SK-N-SH treated with all-trans-retinoic acid at 6 μM for 48 hours (cell line): Measurements from ENCODE around the gene GNPAT.

Experiments
- ATAC-seq: fragments of 200-7000 bp; cut with Tn5 transposase; 3 replicates; pipeline ENCODE4 v1.9.1; 2020; ENCODE audit warnings: mild to moderate bottlenecking, moderate library complexity
- ARNTL ChIP-seq: fragments of 450-650 bp; formaldehyde crosslinking; IDR thresholded peaks from 2 replicates; pipeline ENCODE4 v1.5.0; 2020; ENCODE audit warnings: low read depth, mild to moderate bottlenecking, moderate library complexity, borderline replicate concordance
- BACH2 ChIP-seq: fragments of 250-450 bp; sonication (Bioruptor Pico); IDR thresholded peaks from 2 replicates; pipeline ENCODE4 v1.9.0; 2021; ENCODE audit warnings: mild to moderate bottlenecking, borderline replicate concordance
- CSDC2 ChIP-seq: fragments of 250-450 bp; sonication (Bioruptor Pico); IDR thresholded peaks from 2 replicates; pipeline ENCODE4 v1.5.0; 2020; ENCODE audit warnings: mild to moderate bottlenecking, moderate library complexity
- ESRRG ChIP-seq: fragments of 250-450 bp; sonication (Bioruptor Pico); IDR thresholded peaks from 2 replicates; pipeline ENCODE4 v1.6.1; 2021; ENCODE audit warnings: mild to moderate bottlenecking
- GLIS3 ChIP-seq: fragments of 250-450 bp; sonication (Bioruptor Pico); IDR thresholded peaks from 2 replicates; pipeline ENCODE4 v1.5.0; 2020; ENCODE audit warnings: mild to moderate bottlenecking, moderate library complexity
- ISL1 ChIP-seq: fragments of 250-450 bp; sonication (Bioruptor Pico); IDR thresholded peaks from 2 replicates; pipeline ENCODE4 v2.1.2; 2022; ENCODE audit warnings: mild to moderate bottlenecking, moderate library complexity
- OSR1 ChIP-seq: fragments of 250-450 bp; sonication (Bioruptor Pico); IDR thresholded peaks from 2 replicates; pipeline ENCODE4 v1.8.0; 2022; ENCODE audit warnings: moderate library complexity, mild to moderate bottlenecking, inconsistent platforms
- PPARA ChIP-seq: fragments of 250-450 bp; sonication (Bioruptor Pico); IDR thresholded peaks from 2 replicates; pipeline ENCODE4 v1.5.0; 2020; ENCODE audit warnings: mild to moderate bottlenecking, borderline replicate concordance
- RARB ChIP-seq: fragments of 250-450 bp; sonication (Bioruptor Pico); IDR thresholded peaks from 2 replicates; pipeline ENCODE4 v1.8.0; 2021; ENCODE audit warnings: mild to moderate bottlenecking, moderate library complexity
- SNAI2 ChIP-seq: fragments of 250-450 bp; sonication (Bioruptor Pico); IDR thresholded peaks from 2 replicates; pipeline ENCODE4 v1.5.0; 2020; ENCODE audit warnings: mild to moderate bottlenecking, moderate library complexity
- ZC3H10 ChIP-seq: fragments of 250-450 bp; sonication (Bioruptor Pico); IDR thresholded peaks from 2 replicates; pipeline ENCODE4 v1.5.1; 2021; ENCODE audit warnings: mild to moderate bottlenecking, moderate library complexity
- ZFP3 ChIP-seq: fragments of 250-450 bp; sonication (Bioruptor Pico); IDR thresholded peaks from 2 replicates; pipeline ENCODE4 v1.5.0; 2020; ENCODE audit warnings: mild to moderate bottlenecking, moderate library complexity
- ZFP30 ChIP-seq: fragments of 450-650 bp; formaldehyde crosslinking; IDR thresholded peaks from 2 replicates; pipeline ENCODE4 v1.5.0; 2022; ENCODE audit warnings: mild to moderate bottlenecking, moderate library complexity
- ZNF565 ChIP-seq: fragments of 450-650 bp; formaldehyde crosslinking; conservative IDR thresholded peaks from 2 replicates; pipeline ENCODE4 v1.5.0; 2020; ENCODE audit warnings: low read depth, mild to moderate bottlenecking, moderate library complexity
- ZNF70 ChIP-seq: fragments of 450-650 bp; formaldehyde crosslinking; IDR thresholded peaks from 2 replicates; pipeline ENCODE4 v1.5.0; 2020; ENCODE audit warnings: mild to moderate bottlenecking, moderate library complexity
- ZNF8 ChIP-seq: fragments of 450-650 bp; formaldehyde crosslinking; IDR thresholded peaks from 2 replicates; pipeline ENCODE4 v1.5.0; 2020; ENCODE audit warnings: mild to moderate bottlenecking, moderate library complexity
- TF ChIP-seq, protein P1 (sequence below): fragments of 250-450 bp; sonication (Bioruptor Pico); IDR thresholded peaks from 2 replicates; pipeline ENCODE4 v1.5.1; 2021; ENCODE audit warnings: mild to moderate bottlenecking, moderate library complexity
- TF ChIP-seq, protein P2 (sequence below): fragments of 250-450 bp; sonication (Bioruptor Pico); IDR thresholded peaks from 2 replicates; pipeline ENCODE4 v1.8.0; 2021; ENCODE audit warnings: low read depth, mild to moderate bottlenecking, moderate library complexity, borderline replicate concordance
- TF ChIP-seq, protein P3 (sequence below): fragments of 250-450 bp; sonication (Bioruptor Pico); IDR thresholded peaks from 2 replicates; pipeline ENCODE4 v1.5.1; 2020; ENCODE audit warnings: low read depth, mild to moderate bottlenecking, moderate library complexity
- TF ChIP-seq, protein P4 (sequence below): fragments of 250-450 bp; sonication (Bioruptor Pico); IDR thresholded peaks from 2 replicates; pipeline ENCODE4 v1.5.0; 2020; ENCODE audit warnings: mild to moderate bottlenecking, moderate library complexity
- TF ChIP-seq, protein P5 (sequence below): fragments of 250-450 bp; sonication (Bioruptor Pico); IDR thresholded peaks from 2 replicates; pipeline ENCODE4 v1.8.0; 2020; ENCODE audit warnings: mild to moderate bottlenecking, moderate library complexity, borderline replicate concordance

The GNPAT gene

DNA sequence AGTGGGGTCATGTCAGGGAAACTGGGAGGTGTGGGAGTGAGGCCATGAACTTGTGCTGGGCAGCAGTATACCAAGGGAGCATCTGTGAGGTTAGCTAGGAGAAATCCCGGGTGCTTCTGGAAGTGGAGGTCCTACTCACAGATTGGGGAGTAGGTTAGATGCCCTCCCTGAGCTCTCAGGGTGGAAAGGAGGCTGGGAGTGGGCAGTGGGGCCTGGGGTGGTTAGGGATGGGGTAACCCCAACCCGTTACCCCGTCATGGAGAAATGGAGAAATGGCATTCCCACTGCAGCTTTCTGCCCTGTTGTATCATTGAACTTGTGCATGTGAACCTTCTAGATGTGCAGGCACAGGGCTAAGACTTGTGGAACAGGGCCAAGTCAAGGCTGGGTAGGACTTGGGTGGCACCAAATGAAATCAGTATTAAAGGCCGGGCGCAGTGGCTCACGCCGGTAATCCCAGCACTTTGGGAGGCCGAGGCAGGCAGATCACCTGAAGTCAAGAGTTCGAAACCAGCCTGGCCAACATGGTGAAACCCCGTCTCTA, 69.5 kb downstream of the GNPAT start:
- TF ChIP-seq RARB (CRISPR knock-in tag) (no peak), ZC3H10 (CRISPR knock-in tag) (no peak), PPARA (CRISPR knock-in tag) (no peak), ZNF565 (CRISPR knock-in tag) (no peak), OSR1 (CRISPR knock-in tag) (no peak), SNAI2 (CRISPR knock-in tag) (no peak), ZFP3 (CRISPR knock-in tag) (no peak), ESRRG (CRISPR knock-in tag) (no peak), ZNF70 (CRISPR knock-in tag) (no peak)
- TF ChIP-seq, protein P1, sequence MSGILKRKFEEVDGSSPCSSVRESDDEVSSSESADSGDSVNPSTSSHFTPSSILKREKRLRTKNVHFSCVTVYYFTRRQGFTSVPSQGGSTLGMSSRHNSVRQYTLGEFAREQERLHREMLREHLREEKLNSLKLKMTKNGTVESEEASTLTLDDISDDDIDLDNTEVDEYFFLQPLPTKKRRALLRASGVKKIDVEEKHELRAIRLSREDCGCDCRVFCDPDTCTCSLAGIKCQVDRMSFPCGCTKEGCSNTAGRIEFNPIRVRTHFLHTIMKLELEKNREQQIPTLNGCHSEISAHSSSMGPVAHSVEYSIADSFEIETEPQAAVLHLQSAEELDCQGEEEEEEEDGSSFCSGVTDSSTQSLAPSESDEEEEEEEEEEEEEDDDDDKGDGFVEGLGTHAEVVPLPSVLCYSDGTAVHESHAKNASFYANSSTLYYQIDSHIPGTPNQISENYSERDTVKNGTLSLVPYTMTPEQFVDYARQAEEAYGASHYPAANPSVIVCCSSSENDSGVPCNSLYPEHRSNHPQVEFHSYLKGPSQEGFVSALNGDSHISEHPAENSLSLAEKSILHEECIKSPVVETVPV (CRISPR knock-in tag) = no peak
- ATAC-seq = no peak

DNA sequence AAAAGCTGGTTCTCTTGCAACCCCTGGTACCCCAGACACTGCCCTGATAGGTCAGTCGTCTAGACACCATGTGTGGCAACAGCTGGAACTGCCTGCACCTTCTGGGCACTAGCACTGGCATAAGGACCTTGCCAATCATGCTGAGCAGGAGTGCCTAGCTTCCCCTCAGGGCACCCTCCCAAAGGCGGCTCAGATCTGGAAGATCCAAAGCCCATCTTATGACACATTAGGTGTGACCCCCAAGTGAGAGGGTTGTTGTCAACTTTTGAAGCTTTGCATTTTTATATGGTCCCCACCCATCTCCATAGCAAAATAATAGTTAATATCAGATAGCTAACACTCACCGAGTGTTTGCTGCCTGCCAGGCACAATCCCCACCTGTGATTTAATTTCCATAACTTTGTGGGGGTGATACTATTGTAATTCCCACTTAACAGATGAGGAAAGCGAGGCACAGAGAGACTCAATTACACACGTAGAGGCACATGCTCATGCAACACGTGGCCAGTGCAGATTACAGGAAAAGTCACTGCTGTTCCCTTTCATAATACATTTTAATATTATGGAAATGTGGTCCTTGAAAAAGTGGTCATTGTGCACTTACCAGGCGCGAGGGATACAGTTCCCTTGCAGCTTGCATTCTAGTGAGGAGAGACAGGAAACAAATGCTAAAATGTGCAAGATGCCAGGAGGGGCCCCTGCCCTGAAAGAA, 70.9 kb downstream of the GNPAT start:
- TF ChIP-seq ZFP30 (CRISPR knock-in tag) (no peak), CSDC2 (no peak), ZNF70 (CRISPR knock-in tag) (no peak), BACH2 (no peak), ZNF565 (CRISPR knock-in tag) (no peak), GLIS3 (CRISPR knock-in tag) (no peak), ISL1 (CRISPR knock-in tag) (no peak), ARNTL (CRISPR knock-in tag) (no peak), SNAI2 (CRISPR knock-in tag) (no peak), ZFP3 (CRISPR knock-in tag) (no peak), ESRRG (CRISPR knock-in tag) (no peak), ZNF8 (CRISPR knock-in tag) (no peak)
- TF ChIP-seq, protein P1 (CRISPR knock-in tag) = no peak
- TF ChIP-seq, protein P2, sequence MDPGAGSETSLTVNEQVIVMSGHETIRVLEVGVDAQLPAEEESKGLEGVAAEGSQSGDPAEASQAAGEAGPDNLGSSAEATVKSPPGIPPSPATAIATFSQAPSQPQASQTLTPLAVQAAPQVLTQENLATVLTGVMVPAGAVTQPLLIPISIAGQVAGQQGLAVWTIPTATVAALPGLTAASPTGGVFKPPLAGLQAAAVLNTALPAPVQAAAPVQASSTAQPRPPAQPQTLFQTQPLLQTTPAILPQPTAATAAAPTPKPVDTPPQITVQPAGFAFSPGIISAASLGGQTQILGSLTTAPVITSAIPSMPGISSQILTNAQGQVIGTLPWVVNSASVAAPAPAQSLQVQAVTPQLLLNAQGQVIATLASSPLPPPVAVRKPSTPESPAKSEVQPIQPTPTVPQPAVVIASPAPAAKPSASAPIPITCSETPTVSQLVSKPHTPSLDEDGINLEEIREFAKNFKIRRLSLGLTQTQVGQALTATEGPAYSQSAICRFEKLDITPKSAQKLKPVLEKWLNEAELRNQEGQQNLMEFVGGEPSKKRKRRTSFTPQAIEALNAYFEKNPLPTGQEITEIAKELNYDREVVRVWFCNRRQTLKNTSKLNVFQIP (CRISPR knock-in tag) = no peak
- TF ChIP-seq, protein P3, sequence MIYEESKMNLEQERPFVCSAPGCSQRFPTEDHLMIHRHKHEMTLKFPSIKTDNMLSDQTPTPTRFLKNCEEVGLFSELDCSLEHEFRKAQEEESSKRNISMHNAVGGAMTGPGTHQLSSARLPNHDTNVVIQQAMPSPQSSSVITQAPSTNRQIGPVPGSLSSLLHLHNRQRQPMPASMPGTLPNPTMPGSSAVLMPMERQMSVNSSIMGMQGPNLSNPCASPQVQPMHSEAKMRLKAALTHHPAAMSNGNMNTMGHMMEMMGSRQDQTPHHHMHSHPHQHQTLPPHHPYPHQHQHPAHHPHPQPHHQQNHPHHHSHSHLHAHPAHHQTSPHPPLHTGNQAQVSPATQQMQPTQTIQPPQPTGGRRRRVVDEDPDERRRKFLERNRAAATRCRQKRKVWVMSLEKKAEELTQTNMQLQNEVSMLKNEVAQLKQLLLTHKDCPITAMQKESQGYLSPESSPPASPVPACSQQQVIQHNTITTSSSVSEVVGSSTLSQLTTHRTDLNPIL (CRISPR knock-in tag) = no peak
- TF ChIP-seq, protein P4, sequence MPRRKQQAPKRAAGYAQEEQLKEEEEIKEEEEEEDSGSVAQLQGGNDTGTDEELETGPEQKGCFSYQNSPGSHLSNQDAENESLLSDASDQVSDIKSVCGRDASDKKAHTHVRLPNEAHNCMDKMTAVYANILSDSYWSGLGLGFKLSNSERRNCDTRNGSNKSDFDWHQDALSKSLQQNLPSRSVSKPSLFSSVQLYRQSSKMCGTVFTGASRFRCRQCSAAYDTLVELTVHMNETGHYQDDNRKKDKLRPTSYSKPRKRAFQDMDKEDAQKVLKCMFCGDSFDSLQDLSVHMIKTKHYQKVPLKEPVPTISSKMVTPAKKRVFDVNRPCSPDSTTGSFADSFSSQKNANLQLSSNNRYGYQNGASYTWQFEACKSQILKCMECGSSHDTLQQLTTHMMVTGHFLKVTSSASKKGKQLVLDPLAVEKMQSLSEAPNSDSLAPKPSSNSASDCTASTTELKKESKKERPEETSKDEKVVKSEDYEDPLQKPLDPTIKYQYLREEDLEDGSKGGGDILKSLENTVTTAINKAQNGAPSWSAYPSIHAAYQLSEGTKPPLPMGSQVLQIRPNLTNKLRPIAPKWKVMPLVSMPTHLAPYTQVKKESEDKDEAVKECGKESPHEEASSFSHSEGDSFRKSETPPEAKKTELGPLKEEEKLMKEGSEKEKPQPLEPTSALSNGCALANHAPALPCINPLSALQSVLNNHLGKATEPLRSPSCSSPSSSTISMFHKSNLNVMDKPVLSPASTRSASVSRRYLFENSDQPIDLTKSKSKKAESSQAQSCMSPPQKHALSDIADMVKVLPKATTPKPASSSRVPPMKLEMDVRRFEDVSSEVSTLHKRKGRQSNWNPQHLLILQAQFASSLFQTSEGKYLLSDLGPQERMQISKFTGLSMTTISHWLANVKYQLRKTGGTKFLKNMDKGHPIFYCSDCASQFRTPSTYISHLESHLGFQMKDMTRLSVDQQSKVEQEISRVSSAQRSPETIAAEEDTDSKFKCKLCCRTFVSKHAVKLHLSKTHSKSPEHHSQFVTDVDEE (CRISPR knock-in tag) = no peak
- TF ChIP-seq, protein P5, sequence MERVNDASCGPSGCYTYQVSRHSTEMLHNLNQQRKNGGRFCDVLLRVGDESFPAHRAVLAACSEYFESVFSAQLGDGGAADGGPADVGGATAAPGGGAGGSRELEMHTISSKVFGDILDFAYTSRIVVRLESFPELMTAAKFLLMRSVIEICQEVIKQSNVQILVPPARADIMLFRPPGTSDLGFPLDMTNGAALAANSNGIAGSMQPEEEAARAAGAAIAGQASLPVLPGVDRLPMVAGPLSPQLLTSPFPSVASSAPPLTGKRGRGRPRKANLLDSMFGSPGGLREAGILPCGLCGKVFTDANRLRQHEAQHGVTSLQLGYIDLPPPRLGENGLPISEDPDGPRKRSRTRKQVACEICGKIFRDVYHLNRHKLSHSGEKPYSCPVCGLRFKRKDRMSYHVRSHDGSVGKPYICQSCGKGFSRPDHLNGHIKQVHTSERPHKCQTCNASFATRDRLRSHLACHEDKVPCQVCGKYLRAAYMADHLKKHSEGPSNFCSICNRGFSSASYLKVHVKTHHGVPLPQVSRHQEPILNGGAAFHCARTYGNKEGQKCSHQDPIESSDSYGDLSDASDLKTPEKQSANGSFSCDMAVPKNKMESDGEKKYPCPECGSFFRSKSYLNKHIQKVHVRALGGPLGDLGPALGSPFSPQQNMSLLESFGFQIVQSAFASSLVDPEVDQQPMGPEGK (CRISPR knock-in tag) = no peak
- no peak for ATAC-seq
